Vagina (tissue), 2 donors: ENCODE results near the gene NUMA1. TPM values are rescaled to one million over a fixed set of nuclear protein-coding genes. Genes with fewer than 3 reads are reported as not detected.

ENCODE experiments used
- DNase-seq, 2 donors: peaks; one replicate each; pipeline ENCODE4 v3.0.0-alpha.2; 2017; ENCODE audit errors: extremely low spot score in 2 of 2
- H3K27ac ChIP-seq: fragments of 200-600 bp; sonication (generic); one replicate; pipeline ENCODE4 v1.5.1; 2019
- H3K27me3 ChIP-seq: fragments of 200-600 bp; sonication (generic); one replicate; pipeline ENCODE4 v1.5.1; 2019
- H3K36me3 ChIP-seq, 2 donors: fragments of 200-600 bp; sonication (generic); one replicate each; pipeline ENCODE4 v1.5.1; 2017 to 2019
- H3K4me1 ChIP-seq: fragments of 200-600 bp; sonication (generic); one replicate; pipeline ENCODE4 v1.5.1; 2019
- H3K4me3 ChIP-seq, 2 donors: fragments of 200-600 bp; sonication (generic); 1 replicate in 1 of 2; 2 replicates in 1 of 2; pipeline ENCODE4 v1.5.1; 2016 to 2019
- H3K9me3 ChIP-seq: fragments of 200-600 bp; sonication (generic); one replicate; pipeline ENCODE4 v1.5.1; 2019
- CTCF ChIP-seq, 3 experiments: fragments of 450-650 bp in 2 of 3; fragments of 200-600 bp in 1 of 3; sonication (generic) in 1 of 3; IDR thresholded peaks; one replicate each; pipeline ENCODE4 v1.5.1; 2017 to 2019; ENCODE audit warnings: antibody characterized with exemption in 3 of 3, mild to moderate bottlenecking in 2 of 3, moderate library complexity in 2 of 3
- POLR2A ChIP-seq, 2 donors: fragments of 450-650 bp; IDR thresholded peaks; one replicate each; pipeline ENCODE4 v1.6.1; 2017; ENCODE audit warnings: antibody characterized with exemption in 2 of 2, mild to moderate bottlenecking in 2 of 2, moderate library complexity in 2 of 2
- POLR2AphosphoS5 ChIP-seq, 2 donors: sonication (generic); formaldehyde crosslinking; IDR thresholded peaks; one replicate each; pipeline ENCODE4 v1.9.0; 2017; ENCODE audit warnings: antibody characterized with exemption in 2 of 2, mild to moderate bottlenecking in 2 of 2, low read depth in 1 of 2; ENCODE audit not compliant: insufficient read depth in 1 of 2
- intact Hi-C: fragments of 100-400 bp; cut with DNase I; formaldehyde crosslinking; loops from one replicate; pipeline ENCODE4 v1.15.1; 2023
- total RNA-seq: library from RNA; depleted of rRNA; stranded (reverse); fragments of >200 nt; gene quantifications from one replicate; pipeline ENCODE4 v1.2.3, GENCODE V29; 2016

Gene NUMA1
- total RNA-seq, 1 donor from 2014 or later, result 314 TPM

- intact Hi-C loops, result no loop called here
- Histone ChIP-seq H3K9me3 (no peaks in the 10 kb centered on the region), H3K27me3 (no peaks in the 10 kb centered on the region), H3K27ac (no peak overlapping the region), H3K4me3 (no peak overlapping the region), H3K36me3 (peaks cover 0 to 4% of the 10 kb centered on the region in 2 donors), H3K4me1 (peaks cover 28% of the 10 kb centered on the region)
- no peak for TF ChIP-seq CTCF (IDR thresholded peaks at IDR 0.05)
- no peak for TF ChIP-seq POLR2A (IDR thresholded peaks at IDR 0.05)
- no peak for TF ChIP-seq POLR2AphosphoS5 (IDR thresholded peaks at IDR 0.05; ENCODE audit: insufficient read depth in 1 of 2, low read depth in 1 of 2)
- no peak for DNase-seq
These were observed 5.2 kb downstream of the NUMA1 start for GRCh38 chr11:72075109-72075508.

GRCh38 chr11:72072348-72072747 lies 8.0 kb downstream of the NUMA1 start:
- TF ChIP-seq POLR2AphosphoS5 (IDR thresholded peaks at IDR 0.05; ENCODE audit: insufficient read depth in 1 of 2, low read depth in 1 of 2), result peak in 1 of 2 donors; percentile 77
- TF ChIP-seq CTCF (IDR thresholded peaks at IDR 0.05), result no peak
- no peak overlapping the region for H3K27ac ChIP-seq
- no peaks in the 10 kb centered on the region for H3K27me3 ChIP-seq
- no peak for DNase-seq
- H3K9me3 ChIP-seq, result no peaks in the 10 kb centered on the region
- H3K36me3 ChIP-seq, result peaks cover 0 to 9% of the 10 kb centered on the region in 2 donors
- H3K4me3 ChIP-seq, result no peak overlapping the region
- peaks cover 36% of the 10 kb centered on the region for H3K4me1 ChIP-seq
- intact Hi-C loops, result no loop called here

GRCh38 chr11:72070491-72070890 lies 9.9 kb downstream of the NUMA1 start:
- no peak for TF ChIP-seq CTCF (IDR thresholded peaks at IDR 0.05)
- TF ChIP-seq POLR2AphosphoS5 (IDR thresholded peaks at IDR 0.05; ENCODE audit: insufficient read depth in 1 of 2, low read depth in 1 of 2), result no peak
- no peak for TF ChIP-seq POLR2A (IDR thresholded peaks at IDR 0.05)
- Histone ChIP-seq H3K9me3 (no peaks in the 10 kb centered on the region), H3K36me3 (peaks cover 0 to 5% of the 10 kb centered on the region in 2 donors), H3K4me1 (peaks cover 47% of the 10 kb centered on the region), H3K27ac (peak overlapping the region; percentile 75), H3K27me3 (no peaks in the 10 kb centered on the region), H3K4me3 (no peak overlapping the region)
- intact Hi-C loops, result no loop called here
- no peak for DNase-seq

GRCh38 chr11:72069787-72070251 lies 10.5 kb downstream of the NUMA1 start:
- Histone ChIP-seq H3K4me3 (no peak overlapping the region), H3K36me3 (peaks cover 0 to 5% of the 10 kb centered on the region in 2 donors), H3K4me1 (peaks cover 47% of the 10 kb centered on the region), H3K27ac (peak overlapping the region; percentile 75), H3K27me3 (no peaks in the 10 kb centered on the region), H3K9me3 (no peaks in the 10 kb centered on the region)
- peak in 1 of 2 donors; percentile 92 for DNase-seq
- intact Hi-C loops, result no loop called here
- TF ChIP-seq POLR2AphosphoS5 (IDR thresholded peaks at IDR 0.05; ENCODE audit: insufficient read depth in 1 of 2, low read depth in 1 of 2) (peak; percentile 50 to 67), CTCF (IDR thresholded peaks at IDR 0.05) (no peak)

- H3K27me3 ChIP-seq, result no peaks in the 10 kb centered on the region
- DNase-seq, result no peak
- intact Hi-C loops, result no loop called here
- no peaks in the 10 kb centered on the region for H3K9me3 ChIP-seq
- peak overlapping the region; percentile 75 for H3K27ac ChIP-seq
- H3K4me1 ChIP-seq, result peaks cover 47% of the 10 kb centered on the region
- no peak overlapping the region for H3K4me3 ChIP-seq
- H3K36me3 ChIP-seq, result peaks cover 0 to 5% of the 10 kb centered on the region in 2 donors
- TF ChIP-seq POLR2A (IDR thresholded peaks at IDR 0.05) (no peak), CTCF (IDR thresholded peaks at IDR 0.05) (no peak), POLR2AphosphoS5 (IDR thresholded peaks at IDR 0.05; ENCODE audit: insufficient read depth in 1 of 2, low read depth in 1 of 2) (no peak)
These were observed 11.1 kb downstream of the NUMA1 start for GRCh38 chr11:72069200-72069599.
